HepG2 (cell line): ENCODE data around the gene CEP55. TPM values are rescaled to one million over a fixed set of nuclear protein-coding genes. Genes with fewer than 3 reads are reported as not detected.

Source experiments
- CBX5 ChIP-seq: sonication (generic); formaldehyde crosslinking; IDR thresholded peaks from 2 replicates; pipeline ENCODE4 v1.4.0; 2020; ENCODE audit warnings: missing genetic modification reagents, borderline replicate concordance
- CEBPG ChIP-seq: IDR thresholded peaks from 2 replicates; pipeline ENCODE4 v1.6.1; 2016
- CREBL2 ChIP-seq: sonication (generic); formaldehyde crosslinking; IDR thresholded peaks from 2 replicates; pipeline ENCODE4 v1.8.1; 2023; ENCODE audit warnings: missing genetic modification reagents, mild to moderate bottlenecking, borderline replicate concordance
- DNMT3B ChIP-seq: conservative IDR thresholded peaks from 2 replicates; pipeline ENCODE4 v1.6.1; 2016; ENCODE audit warnings: missing biosample characterization, control low read depth
- HNF1A ChIP-seq, 2 experiments: sonication (generic) in 1 of 2; formaldehyde crosslinking in 1 of 2; IDR thresholded peaks; 2 replicates each; pipeline versions ENCODE4 v1.4.0 to v1.6.1; 2016 to 2020; ENCODE audit warnings: borderline replicate concordance in 1 of 2, low read depth in 1 of 2, mild to moderate bottlenecking in 1 of 2, missing genetic modification reagents in 1 of 2
- KAT2B ChIP-seq: fragments of 150-350 bp; IDR thresholded peaks from 2 replicates; pipeline ENCODE4 v1.6.1; 2014; ENCODE audit warnings: low read depth, low read length, borderline replicate concordance
- NRL ChIP-seq: sonication (generic); formaldehyde crosslinking; IDR thresholded peaks from 2 replicates; pipeline ENCODE4 v1.5.0; 2020; ENCODE audit warnings: missing genetic modification reagents, mild to moderate bottlenecking, moderate library complexity, borderline replicate concordance
- TCF12 ChIP-seq, 2 experiments: fragments of 450-650 bp in 1 of 2; sonication (generic) in 1 of 2; formaldehyde crosslinking in 1 of 2; IDR thresholded peaks; 2 replicates each; pipeline versions ENCODE4 v1.6.1 to v1.8.0; 2017 to 2022; ENCODE audit warnings: antibody characterized with exemption in 1 of 2, mild to moderate bottlenecking in 1 of 2, missing genetic modification reagents in 1 of 2, moderate library complexity in 1 of 2
- TRAFD1 ChIP-seq: sonication (generic); formaldehyde crosslinking; IDR thresholded peaks from 2 replicates; pipeline ENCODE4 v1.5.1; 2020; ENCODE audit warnings: missing genetic modification reagents, mild to moderate bottlenecking, borderline replicate concordance
- ZNF496 ChIP-seq: sonication (generic); formaldehyde crosslinking; IDR thresholded peaks from 2 replicates; pipeline ENCODE4 v1.8.1; 2023; ENCODE audit warnings: mild to moderate bottlenecking, moderate library complexity, missing genetic modification reagents; ENCODE audit not compliant: insufficient replicate concordance
- ZNF724P ChIP-seq: sonication (generic); formaldehyde crosslinking; IDR thresholded peaks from 2 replicates; pipeline ENCODE4 v1.8.0; 2022; ENCODE audit warnings: missing genetic modification reagents, borderline replicate concordance
- ZNF772 ChIP-seq: sonication (generic); formaldehyde crosslinking; IDR thresholded peaks from 2 replicates; pipeline ENCODE4 v1.5.0; 2020; ENCODE audit warnings: mild to moderate bottlenecking, missing genetic modification reagents
- ZNF775 ChIP-seq: sonication (generic); formaldehyde crosslinking; IDR thresholded peaks from 2 replicates; pipeline ENCODE4 v1.4.0; 2020; ENCODE audit warnings: missing genetic modification reagents, mild to moderate bottlenecking, moderate library complexity, borderline replicate concordance
- polyA plus RNA-seq, 8 experiments: library from polyadenylated mRNA; depleted of rRNA in 3 of 8; stranded (reverse) in 7 of 8; unstranded in 1 of 8; fragments of >200 nt; fragmentation: Illumina TruSeq in 4 of 8; extraction: Trizol in 4 of 8; gene quantifications; 2 replicates each; pipeline versions ENCODE4 v1.2.1 to v1.2.3, GENCODE V29; 2011 to 2016; ENCODE audit warnings: low read depth in 4 of 8, missing spikeins in 1 of 8, mixed read lengths in 1 of 8; ENCODE audit not compliant: insufficient read depth in 1 of 8
- total RNA-seq, 5 experiments: library from RNA; depleted of rRNA; stranded (reverse); fragments of >200 nt; fragmentation: Illumina TruSeq; extraction: Trizol; gene quantifications; 2 replicates each; pipeline ENCODE4 v1.2.3, GENCODE V29; 2016; ENCODE audit warnings: low read depth in 1 of 5
- TF ChIP-seq, protein P1 (sequence below): sonication (generic); formaldehyde crosslinking; IDR thresholded peaks from 2 replicates; pipeline ENCODE4 v1.4.0; 2020; ENCODE audit warnings: missing genetic modification reagents

The CEP55 gene
- total and polyA plus RNA-seq, 2 of the 13 experiments (the other 11 are each of a cell fraction or from before 2014, with no cell fraction given) = 6.5 to 17.1 TPM

DNA sequence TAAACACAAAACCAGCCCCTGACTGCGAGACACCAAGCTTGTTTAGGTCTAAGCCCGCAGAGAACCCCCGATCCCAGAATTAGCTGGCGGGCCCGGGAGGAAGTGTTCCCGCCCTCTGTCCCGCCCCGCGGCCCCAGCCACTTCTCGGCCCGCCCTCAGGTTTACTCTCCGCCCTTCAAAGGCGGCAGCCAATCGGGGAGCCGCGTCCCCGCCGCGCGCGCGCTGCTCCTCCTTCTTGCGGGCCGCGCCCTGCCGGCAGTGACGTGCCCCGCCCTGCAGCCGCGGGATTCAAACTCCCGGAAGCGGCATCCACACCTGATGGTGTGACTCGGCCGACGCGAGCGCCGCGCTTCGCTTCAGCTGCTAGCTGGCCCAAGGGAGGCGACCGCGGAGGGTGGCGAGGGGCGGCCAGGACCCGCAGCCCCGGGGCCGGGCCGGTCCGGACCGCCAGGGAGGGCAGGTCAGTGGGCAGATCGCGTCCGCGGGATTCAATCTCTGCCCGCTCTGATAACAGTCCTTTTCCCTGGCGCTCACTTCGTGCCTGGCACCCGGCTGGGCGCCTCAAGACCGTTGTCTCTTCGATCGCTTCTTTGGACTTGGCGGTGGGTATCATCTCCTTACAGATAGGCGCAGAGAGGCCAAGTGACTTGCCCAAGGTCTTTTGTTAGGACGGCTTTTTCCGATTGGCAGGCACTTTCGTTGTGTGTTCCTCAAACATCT, at the start of gene CEP55 (continued):
- TF ChIP-seq, protein P1, sequence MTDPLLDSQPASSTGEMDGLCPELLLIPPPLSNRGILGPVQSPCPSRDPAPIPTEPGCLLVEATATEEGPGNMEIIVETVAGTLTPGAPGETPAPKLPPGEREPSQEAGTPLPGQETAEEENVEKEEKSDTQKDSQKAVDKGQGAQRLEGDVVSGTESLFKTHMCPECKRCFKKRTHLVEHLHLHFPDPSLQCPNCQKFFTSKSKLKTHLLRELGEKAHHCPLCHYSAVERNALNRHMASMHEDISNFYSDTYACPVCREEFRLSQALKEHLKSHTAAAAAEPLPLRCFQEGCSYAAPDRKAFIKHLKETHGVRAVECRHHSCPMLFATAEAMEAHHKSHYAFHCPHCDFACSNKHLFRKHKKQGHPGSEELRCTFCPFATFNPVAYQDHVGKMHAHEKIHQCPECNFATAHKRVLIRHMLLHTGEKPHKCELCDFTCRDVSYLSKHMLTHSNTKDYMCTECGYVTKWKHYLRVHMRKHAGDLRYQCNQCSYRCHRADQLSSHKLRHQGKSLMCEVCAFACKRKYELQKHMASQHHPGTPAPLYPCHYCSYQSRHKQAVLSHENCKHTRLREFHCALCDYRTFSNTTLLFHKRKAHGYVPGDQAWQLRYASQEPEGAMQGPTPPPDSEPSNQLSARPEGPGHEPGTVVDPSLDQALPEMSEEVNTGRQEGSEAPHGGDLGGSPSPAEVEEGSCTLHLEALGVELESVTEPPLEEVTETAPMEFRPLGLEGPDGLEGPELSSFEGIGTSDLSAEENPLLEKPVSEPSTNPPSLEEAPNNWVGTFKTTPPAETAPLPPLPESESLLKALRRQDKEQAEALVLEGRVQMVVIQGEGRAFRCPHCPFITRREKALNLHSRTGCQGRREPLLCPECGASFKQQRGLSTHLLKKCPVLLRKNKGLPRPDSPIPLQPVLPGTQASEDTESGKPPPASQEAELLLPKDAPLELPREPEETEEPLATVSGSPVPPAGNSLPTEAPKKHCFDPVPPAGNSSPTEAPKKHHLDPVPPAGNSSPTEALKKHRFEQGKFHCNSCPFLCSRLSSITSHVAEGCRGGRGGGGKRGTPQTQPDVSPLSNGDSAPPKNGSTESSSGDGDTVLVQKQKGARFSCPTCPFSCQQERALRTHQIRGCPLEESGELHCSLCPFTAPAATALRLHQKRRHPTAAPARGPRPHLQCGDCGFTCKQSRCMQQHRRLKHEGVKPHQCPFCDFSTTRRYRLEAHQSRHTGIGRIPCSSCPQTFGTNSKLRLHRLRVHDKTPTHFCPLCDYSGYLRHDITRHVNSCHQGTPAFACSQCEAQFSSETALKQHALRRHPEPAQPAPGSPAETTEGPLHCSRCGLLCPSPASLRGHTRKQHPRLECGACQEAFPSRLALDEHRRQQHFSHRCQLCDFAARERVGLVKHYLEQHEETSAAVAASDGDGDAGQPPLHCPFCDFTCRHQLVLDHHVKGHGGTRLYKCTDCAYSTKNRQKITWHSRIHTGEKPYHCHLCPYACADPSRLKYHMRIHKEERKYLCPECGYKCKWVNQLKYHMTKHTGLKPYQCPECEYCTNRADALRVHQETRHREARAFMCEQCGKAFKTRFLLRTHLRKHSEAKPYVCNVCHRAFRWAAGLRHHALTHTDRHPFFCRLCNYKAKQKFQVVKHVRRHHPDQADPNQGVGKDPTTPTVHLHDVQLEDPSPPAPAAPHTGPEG (CRISPR knock-in tag) = no peak
- no peak for TF ChIP-seq NRL (CRISPR knock-in tag)
- TF ChIP-seq ZNF496 = no peak
- no peak for TF ChIP-seq TRAFD1 (CRISPR knock-in tag)
- TF ChIP-seq ZNF775 (CRISPR knock-in tag) = no peak
- no peak for TF ChIP-seq KAT2B
- TF ChIP-seq ZNF772 = peak; percentile 44; the same call in 1 of the 2 replicates
- no peak for TF ChIP-seq TCF12 (IDR thresholded peaks at IDR 0.05)
- TF ChIP-seq TCF12 (CRISPR knock-in tag; IDR thresholded peaks at IDR 0.05) = no peak
- no peak for TF ChIP-seq DNMT3B (CRISPR knock-in tag)
- no peak for TF ChIP-seq CBX5
- no peak for TF ChIP-seq HNF1A (IDR thresholded peaks at IDR 0.05; ENCODE audit: low read depth)
- TF ChIP-seq HNF1A (CRISPR knock-in tag; IDR thresholded peaks at IDR 0.05; ENCODE audit: borderline replicate concordance) = no peak
- TF ChIP-seq CREBL2 (CRISPR knock-in tag) = no peak
- peak; percentile 89; the same call in 1 of the 2 replicates for TF ChIP-seq ZNF724P (CRISPR knock-in tag)
- no peak for TF ChIP-seq CEBPG
